HEK293T (cell line): Measurements from ENCODE around the gene RASL10A.

Source experiments
- CTCF ChIA-PET: fragments of 350-600 bp; formaldehyde crosslinking; extraction: SDS; loops from one replicate; lab custom pipeline; 2021; ENCODE audit warnings: antibody characterized with exemption, inconsistent platforms; lab: Yijun Ruan, JAX
- POLR2A ChIA-PET: fragments of 350-600 bp; formaldehyde crosslinking; extraction: SDS; loops from one replicate; lab custom pipeline; 2020; ENCODE audit warnings: antibody characterized with exemption, inconsistent platforms; lab: Yijun Ruan, JAX
- DNase-seq: peaks from one replicate; pipeline ENCODE4 v3.0.0; 2012; ENCODE audit warnings: mixed read lengths; ENCODE audit errors: extremely low spot score
- ARNT ChIP-seq: fragments of 450-650 bp; IDR thresholded peaks from 2 replicates; pipeline ENCODE4 v1.6.1; 2017; ENCODE audit warnings: mild to moderate bottlenecking
- BHLHE40 ChIP-seq: fragments of 450-650 bp; IDR thresholded peaks from 2 replicates; pipeline ENCODE4 v1.6.1; 2016; ENCODE audit warnings: mild to moderate bottlenecking, moderate library complexity, borderline replicate concordance
- CTBP1 ChIP-seq: fragments of 450-650 bp; IDR thresholded peaks from 2 replicates; pipeline ENCODE4 v1.6.1; 2016; ENCODE audit warnings: borderline replicate concordance
- ELF4 ChIP-seq: fragments of 450-650 bp; IDR thresholded peaks from 2 replicates; pipeline ENCODE4 v1.6.1; 2017; ENCODE audit warnings: antibody characterized with exemption
- FOXA1 ChIP-seq: fragments of 450-650 bp; IDR thresholded peaks from 2 replicates; pipeline ENCODE4 v1.6.1; 2016; ENCODE audit warnings: mild to moderate bottlenecking
- FOXK2 ChIP-seq: fragments of 450-650 bp; IDR thresholded peaks from 2 replicates; pipeline ENCODE4 v1.6.1; 2016; ENCODE audit warnings: mild to moderate bottlenecking
- FOXM1 ChIP-seq: fragments of 450-650 bp; IDR thresholded peaks from 2 replicates; pipeline ENCODE4 v1.6.1; 2017; ENCODE audit warnings: mild to moderate bottlenecking, borderline replicate concordance
- HDGF ChIP-seq: fragments of 450-650 bp; IDR thresholded peaks from 2 replicates; pipeline ENCODE4 v1.6.1; 2017; ENCODE audit warnings: antibody characterized with exemption, borderline replicate concordance
- L3MBTL2 ChIP-seq: fragments of 450-650 bp; conservative IDR thresholded peaks from 2 replicates; pipeline ENCODE4 v1.6.1; 2016; ENCODE audit warnings: mild to moderate bottlenecking
- LEF1 ChIP-seq: fragments of 450-650 bp; IDR thresholded peaks from 2 replicates; pipeline ENCODE4 v1.6.1; 2017; ENCODE audit warnings: mild to moderate bottlenecking, borderline replicate concordance
- NFRKB ChIP-seq: fragments of 450-650 bp; IDR thresholded peaks from 2 replicates; pipeline ENCODE4 v1.6.1; 2016; ENCODE audit warnings: mild to moderate bottlenecking, moderate library complexity
- SP1 ChIP-seq: fragments of 450-650 bp; IDR thresholded peaks from 2 replicates; pipeline ENCODE4 v1.6.1; 2017
- SUZ12 ChIP-seq: fragments of 450-650 bp; IDR thresholded peaks from 2 replicates; pipeline ENCODE4 v1.6.1; 2016; ENCODE audit warnings: mild to moderate bottlenecking
- TARDBP ChIP-seq: fragments of 450-650 bp; IDR thresholded peaks from 2 replicates; pipeline ENCODE4 v1.6.1; 2016
- ZNF384 ChIP-seq: fragments of 450-650 bp; IDR thresholded peaks from 2 replicates; pipeline ENCODE4 v1.6.1; 2016
- TF ChIP-seq, protein P1 (sequence below): fragments of 450-650 bp; IDR thresholded peaks from 2 replicates; pipeline ENCODE4 v1.6.1; 2016

RASL10A gene

DNA sequence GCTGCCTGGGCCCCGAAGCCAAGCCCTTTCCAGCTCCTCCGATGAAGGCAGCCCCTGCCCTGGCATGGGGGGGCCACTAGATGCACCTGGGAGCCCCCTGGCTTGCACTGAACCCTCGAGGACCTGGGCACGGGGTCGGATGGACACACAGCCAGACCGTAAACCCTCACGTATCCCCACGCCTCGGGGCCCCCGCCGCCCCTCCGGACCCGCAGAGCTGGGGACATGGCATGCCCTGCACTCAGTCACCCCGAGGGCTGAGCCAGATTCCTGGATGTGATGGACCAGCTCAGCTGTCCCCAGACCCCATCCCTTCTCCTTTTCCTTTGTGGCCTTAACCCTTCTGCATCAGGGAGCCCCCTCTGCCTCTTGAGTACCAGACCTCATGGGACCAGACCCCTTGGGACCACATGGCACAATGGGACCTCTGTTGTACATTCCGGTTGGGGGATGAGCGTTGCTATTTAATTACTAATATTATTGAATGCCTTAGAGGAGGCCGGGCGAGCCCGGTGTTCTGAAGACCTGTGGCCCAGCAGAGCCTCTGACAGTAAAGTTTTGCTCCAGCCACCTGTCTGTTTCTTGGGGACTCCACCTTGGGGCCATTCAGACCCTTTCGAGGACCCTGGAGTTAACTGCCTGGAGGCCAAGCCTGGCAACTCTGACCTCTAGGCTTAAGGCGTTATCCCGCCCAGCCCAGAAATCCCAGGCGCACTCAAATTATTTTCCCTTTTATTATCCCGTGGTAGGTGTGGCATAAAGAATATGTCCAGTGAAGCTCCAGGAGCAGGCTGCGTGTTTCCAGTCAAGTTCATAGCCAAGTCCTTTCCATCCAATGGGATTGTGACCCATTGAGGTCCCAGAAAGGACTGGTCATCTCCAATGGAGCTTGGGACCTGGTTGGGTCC is 3.0 kb downstream of the RASL10A start:
- DNase-seq, result no peak
- TF ChIP-seq FOXK2 (no peak), ARNT (no peak), FOXM1 (no peak), ELF4 (no peak), TARDBP (no peak)
- POLR2A ChIA-PET, result interaction anchor here (0.8 kb wide), 1 partner anchor 9 kb away, joined by 3 read pairs; no protein-coding TSS in a partner anchor
- CTCF ChIA-PET, result interaction anchor here (0.6 to 1.0 kb wide), 3 partner anchors 8 to 10 kb away, joined by 3 to 8 read pairs (median 3); no protein-coding TSS in a partner anchor

DNA sequence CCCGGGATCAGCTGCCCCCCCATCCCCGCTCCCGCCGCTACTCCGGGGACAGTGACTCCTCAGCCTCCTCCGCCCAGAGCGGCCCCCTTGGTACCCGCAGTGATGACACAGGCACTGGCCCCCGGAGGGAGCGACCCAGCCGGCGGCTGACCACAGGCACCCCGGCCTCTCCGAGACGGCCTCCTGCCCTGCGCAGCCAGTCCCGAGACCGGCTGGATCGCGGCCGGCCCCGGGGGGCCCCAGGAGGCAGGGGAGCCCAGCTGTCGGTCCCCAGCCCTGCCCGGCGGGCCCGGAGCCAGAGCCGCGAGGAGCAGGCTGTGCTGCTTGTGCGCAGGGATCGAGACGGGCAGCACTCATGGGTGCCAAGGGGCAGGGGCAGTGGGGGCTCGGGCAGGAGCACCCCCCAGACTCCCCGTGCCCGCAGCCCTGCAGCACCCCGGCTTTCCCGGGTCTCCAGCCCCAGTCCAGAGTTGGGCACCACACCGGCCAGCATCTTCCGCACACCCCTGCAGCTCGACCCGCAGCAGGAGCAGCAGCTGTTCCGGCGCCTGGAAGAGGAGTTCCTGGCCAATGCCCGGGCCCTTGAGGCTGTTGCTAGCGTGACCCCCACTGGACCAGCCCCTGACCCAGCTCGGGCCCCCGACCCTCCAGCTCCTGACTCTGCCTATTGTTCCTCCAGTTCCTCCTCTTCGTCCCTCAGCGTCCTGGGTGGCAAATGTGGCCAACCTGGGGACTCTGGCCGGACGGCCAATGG is 3.9 kb downstream of the RASL10A start:
- CTCF ChIA-PET, result interaction anchor here (0.6 kb wide), 1 partner anchor 9 kb away, joined by 3 read pairs; no protein-coding TSS in a partner anchor
- POLR2A ChIA-PET, result interaction anchor here (0.8 kb wide), 1 partner anchor 9 kb away, joined by 3 read pairs; no protein-coding TSS in a partner anchor
- no peak for TF ChIP-seq CTBP1
- TF ChIP-seq ZNF384, result no peak
- no peak for TF ChIP-seq HDGF
- no peak for TF ChIP-seq BHLHE40
- no peak for TF ChIP-seq LEF1
- TF ChIP-seq FOXK2, result no peak
- no peak for TF ChIP-seq NFRKB
- TF ChIP-seq, protein P1, sequence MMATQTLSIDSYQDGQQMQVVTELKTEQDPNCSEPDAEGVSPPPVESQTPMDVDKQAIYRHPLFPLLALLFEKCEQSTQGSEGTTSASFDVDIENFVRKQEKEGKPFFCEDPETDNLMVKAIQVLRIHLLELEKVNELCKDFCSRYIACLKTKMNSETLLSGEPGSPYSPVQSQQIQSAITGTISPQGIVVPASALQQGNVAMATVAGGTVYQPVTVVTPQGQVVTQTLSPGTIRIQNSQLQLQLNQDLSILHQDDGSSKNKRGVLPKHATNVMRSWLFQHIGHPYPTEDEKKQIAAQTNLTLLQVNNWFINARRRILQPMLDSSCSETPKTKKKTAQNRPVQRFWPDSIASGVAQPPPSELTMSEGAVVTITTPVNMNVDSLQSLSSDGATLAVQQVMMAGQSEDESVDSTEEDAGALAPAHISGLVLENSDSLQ, result no peak
- TF ChIP-seq TARDBP, result no peak
- no peak for TF ChIP-seq SP1
- TF ChIP-seq ARNT, result no peak
- TF ChIP-seq FOXA1, result no peak
- no peak for TF ChIP-seq SUZ12
- TF ChIP-seq FOXM1, result no peak
- no peak for TF ChIP-seq ELF4
- no peak for TF ChIP-seq L3MBTL2
- DNase-seq, result no peak

DNA sequence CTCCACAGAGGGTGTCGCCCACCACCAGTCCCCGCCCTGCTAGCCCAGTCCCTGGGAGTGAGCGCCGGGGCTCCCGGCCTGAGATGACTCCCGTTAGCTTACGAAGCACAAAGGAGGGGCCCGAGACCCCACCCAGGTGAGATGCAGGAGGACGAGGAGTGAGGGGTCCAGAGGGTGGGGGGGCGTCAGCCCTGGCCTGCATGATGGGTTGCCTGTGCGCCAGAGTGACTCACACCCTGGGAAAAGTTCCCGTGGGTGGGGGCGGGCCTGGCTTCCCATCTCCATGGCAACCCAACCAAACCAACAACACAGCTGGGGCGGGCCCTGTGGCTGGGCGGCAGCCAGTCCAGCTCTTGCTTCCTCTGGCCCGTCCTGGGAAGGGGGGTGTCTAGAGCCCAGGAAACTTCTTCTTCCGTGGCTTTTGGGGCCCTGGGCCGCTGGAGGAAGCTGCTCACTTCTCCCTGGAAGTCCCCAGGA is 4.6 kb downstream of the RASL10A start:
- ChIA-PET CTCF (no interaction called here), POLR2A (no interaction called here)
- TF ChIP-seq SP1, result no peak
- TF ChIP-seq HDGF, result no peak
- no peak for TF ChIP-seq ARNT
- no peak for TF ChIP-seq FOXA1
- no peak for TF ChIP-seq FOXK2
- no peak for TF ChIP-seq SUZ12
- TF ChIP-seq ELF4, result no peak
- TF ChIP-seq, protein P1, result no peak
- TF ChIP-seq TARDBP, result no peak
- no peak for TF ChIP-seq BHLHE40
- no peak for TF ChIP-seq FOXM1
- no peak for TF ChIP-seq ZNF384
- no peak for TF ChIP-seq CTBP1
- TF ChIP-seq LEF1, result no peak
- DNase-seq, result peak; percentile 83

DNA sequence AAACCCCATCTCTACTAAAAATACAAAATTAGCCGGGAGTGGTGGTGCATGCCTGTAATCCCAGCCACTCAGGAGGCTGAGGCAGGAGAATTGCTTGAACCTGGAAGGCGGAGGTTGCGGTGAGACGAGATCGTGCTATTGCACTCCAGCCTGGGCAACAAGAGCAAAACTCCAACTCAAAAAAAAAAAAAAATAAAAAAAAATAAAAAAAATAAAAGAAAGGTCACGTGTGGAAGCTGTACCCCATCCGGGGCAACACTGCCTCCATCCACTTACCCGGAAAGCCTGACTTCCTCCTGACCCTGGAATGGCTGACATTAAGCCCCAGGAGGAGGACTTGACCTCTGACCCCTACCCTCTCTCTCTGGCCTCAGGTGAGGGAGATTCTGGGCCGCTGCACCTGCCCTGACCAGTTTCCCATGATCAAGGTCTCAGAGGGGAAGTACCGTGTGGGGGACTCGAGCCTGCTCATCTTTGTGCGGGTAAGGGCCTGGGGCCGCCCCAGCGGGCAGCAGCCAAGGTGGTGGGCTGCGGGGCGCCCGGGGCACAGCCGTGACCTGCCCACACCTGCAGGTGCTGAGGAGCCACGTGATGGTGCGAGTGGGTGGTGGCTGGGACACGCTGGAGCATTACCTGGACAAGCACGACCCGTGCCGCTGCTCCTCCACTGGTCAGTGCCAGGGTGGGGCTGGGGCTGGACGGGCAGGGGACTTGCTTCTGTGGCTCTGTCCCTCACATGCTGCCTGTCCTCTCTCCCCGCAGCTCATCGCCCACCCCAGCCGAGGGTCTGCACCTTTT is 5.2 kb downstream of the RASL10A start:
- ChIA-PET CTCF (no interaction called here), POLR2A (no interaction called here)
- TF ChIP-seq BHLHE40 (no peak), CTBP1 (no peak), SUZ12 (no peak), HDGF (no peak), FOXK2 (no peak), FOXM1 (no peak), ARNT (no peak), ELF4 (no peak), FOXA1 (no peak), TARDBP (no peak), ZNF384 (no peak)
- TF ChIP-seq, protein P1, result no peak
- DNase-seq, result no peak
